Liver (tissue), 9 donors: Measurements from ENCODE around the gene PIGM. TPM values are rescaled to one million over a fixed set of nuclear protein-coding genes. Genes with fewer than 3 reads are reported as not detected.

ENCODE experiments used
- DNase-seq: peaks from one replicate; pipeline ENCODE4 v3.0.0-alpha.2; 2017; ENCODE audit warnings: low spot score
- H3K27ac ChIP-seq, 2 donors: one replicate each; pipeline ENCODE4 v1.7.0; 2013; ENCODE audit warnings: inconsistent platforms in 2 of 2, low read length in 2 of 2, control low read depth in 1 of 2, low read depth in 1 of 2, mild to moderate bottlenecking in 1 of 2
- H3K27me3 ChIP-seq, 4 donors: one replicate each; pipeline versions ENCODE4 v1.6.1 to v1.7.0; 2013; ENCODE audit warnings: low read length in 3 of 4, inconsistent platforms in 1 of 4, mild to moderate bottlenecking in 1 of 4, moderate library complexity in 1 of 4; ENCODE audit not compliant: control insufficient read depth in 4 of 4, insufficient read depth in 4 of 4
- H3K36me3 ChIP-seq, 4 donors: one replicate each; pipeline versions ENCODE4 v1.6.1 to v1.7.0; 2013; ENCODE audit warnings: low read length in 3 of 4, mild to moderate bottlenecking in 3 of 4, low read depth in 1 of 4, moderate library complexity in 1 of 4; ENCODE audit not compliant: control insufficient read depth in 4 of 4, insufficient read depth in 3 of 4
- H3K4me1 ChIP-seq, 4 donors: one replicate each; pipeline versions ENCODE4 v1.6.1 to v1.7.0; 2013; ENCODE audit warnings: low read length in 3 of 4, mild to moderate bottlenecking in 3 of 4, moderate library complexity in 1 of 4; ENCODE audit not compliant: control insufficient read depth in 4 of 4, insufficient read depth in 4 of 4
- H3K4me3 ChIP-seq, 3 donors: one replicate each; pipeline versions ENCODE4 v1.6.1 to v1.7.0; 2013; ENCODE audit warnings: low read length in 3 of 3, control low read depth in 1 of 3, low read depth in 1 of 3, mild to moderate bottlenecking in 1 of 3
- H3K9ac ChIP-seq, 2 donors: one replicate each; pipeline ENCODE4 v1.7.0; 2013; ENCODE audit warnings: low read length in 2 of 2, mild to moderate bottlenecking in 2 of 2, moderate library complexity in 2 of 2, control low read depth in 1 of 2, low read depth in 1 of 2
- H3K9me3 ChIP-seq, 4 donors: one replicate each; pipeline versions ENCODE4 v1.6.1 to v1.7.0; 2013; ENCODE audit warnings: low read length in 3 of 4; ENCODE audit not compliant: control insufficient read depth in 4 of 4
- ATF3 ChIP-seq: IDR thresholded peaks from 2 replicates; pipeline ENCODE4 v1.6.1; 2016; ENCODE audit warnings: antibody characterized with exemption
- FOXA1 ChIP-seq: IDR thresholded peaks from 2 replicates; pipeline ENCODE4 v1.6.1; 2016; ENCODE audit warnings: antibody characterized with exemption
- GABPA ChIP-seq, 2 donors: IDR thresholded peaks in 1 of 2; conservative IDR thresholded peaks in 1 of 2; 2 replicates each; pipeline ENCODE4 v1.6.1; 2016; ENCODE audit warnings: antibody characterized with exemption in 2 of 2, mild to moderate bottlenecking in 1 of 2, moderate library complexity in 1 of 2
- HNF4A ChIP-seq, 2 donors: conservative IDR thresholded peaks; 2 replicates each; pipeline ENCODE4 v1.6.1; 2016; ENCODE audit warnings: antibody characterized with exemption in 2 of 2, mild to moderate bottlenecking in 2 of 2
- HNF4G ChIP-seq: IDR thresholded peaks from 2 replicates; pipeline ENCODE4 v1.6.1; 2016; ENCODE audit warnings: antibody characterized with exemption
- JUND ChIP-seq, 2 donors: IDR thresholded peaks; 2 replicates each; pipeline ENCODE4 v1.6.1; 2016; ENCODE audit warnings: antibody characterized with exemption in 2 of 2
- MAX ChIP-seq: IDR thresholded peaks from 2 replicates; pipeline ENCODE4 v1.6.1; 2016; ENCODE audit warnings: antibody characterized with exemption
- NR2F2 ChIP-seq: IDR thresholded peaks from 2 replicates; pipeline ENCODE4 v1.6.1; 2016; ENCODE audit warnings: antibody characterized with exemption
- RAD21 ChIP-seq, 2 donors: IDR thresholded peaks; 2 replicates each; pipeline ENCODE4 v1.6.1; 2016; ENCODE audit warnings: antibody characterized with exemption in 2 of 2, mild to moderate bottlenecking in 2 of 2
- REST ChIP-seq: IDR thresholded peaks from 2 replicates; pipeline ENCODE4 v1.6.1; 2016; ENCODE audit warnings: antibody characterized with exemption, mild to moderate bottlenecking
- RXRA ChIP-seq, 2 donors: IDR thresholded peaks; 2 replicates each; pipeline ENCODE4 v1.6.1; 2017 to 2018; ENCODE audit warnings: antibody characterized with exemption in 2 of 2, mild to moderate bottlenecking in 1 of 2
- SP1 ChIP-seq: IDR thresholded peaks from 2 replicates; pipeline ENCODE4 v1.6.1; 2018; ENCODE audit warnings: antibody characterized with exemption, mild to moderate bottlenecking
- TAF1 ChIP-seq: conservative IDR thresholded peaks from 2 replicates; pipeline ENCODE4 v1.6.1; 2016; ENCODE audit warnings: antibody characterized with exemption, mild to moderate bottlenecking
- YY1 ChIP-seq: IDR thresholded peaks from 2 replicates; pipeline ENCODE4 v1.6.1; 2016; ENCODE audit warnings: antibody characterized with exemption, mild to moderate bottlenecking
- ZBTB33 ChIP-seq: IDR thresholded peaks from 2 replicates; pipeline ENCODE4 v1.6.1; 2016; ENCODE audit warnings: antibody characterized with exemption
- WGBS: extraction: QIAGEN DNeasy Blood & Tissue Kit; methylation state at CpG from one replicate; pipeline ENCODE4 v1.1.7; 2013; 5-methylcytosine and 5-hydroxymethylcytosine counted together
- polyA plus RNA-seq, 2 donors: library from polyadenylated mRNA; stranded (reverse) in 1 of 2; unstranded in 1 of 2; fragments of 200-250 nt in 1 of 2; fragments of >200 nt in 1 of 2; fragmentation: Nextera tagmentation in 1 of 2; extraction: Ambion mirVana in 1 of 2; gene quantifications; one replicate each; pipeline versions ENCODE4 v1.2.1 to v1.2.3, GENCODE V29; 2013 to 2015
- total RNA-seq, 2 donors: library from RNA; depleted of rRNA; stranded (reverse); fragments of >200 nt; gene quantifications; one replicate each; pipeline ENCODE4 v1.2.3, GENCODE V29; 2014
- donor health status: healthy.
- donor health status: healthy.
- donor health status: healthy.
- donor health status: healthy.
- donor health status: healthy.

The PIGM gene
- total and polyA plus RNA-seq, 4 donors = 2.9 to 4.2 (median 3.6) TPM

GRCh38 chr1:160058087-160058486 lies 26.3 kb upstream of the PIGM start:
- 47% methylated on average over 2 of the region's 2 CpGs for WGBS
- no peak for TF ChIP-seq RXRA (IDR thresholded peaks at IDR 0.05)
- no peak for TF ChIP-seq HNF4A (conservative IDR thresholded peaks at IDR 0.05)
- no peak for TF ChIP-seq NR2F2
- no peak for TF ChIP-seq SP1
- no peak for TF ChIP-seq HNF4G
- TF ChIP-seq RAD21 (IDR thresholded peaks at IDR 0.05) = peak; percentile 16 to 33

GRCh38 chr1:160056648-160057169 lies 24.9 kb upstream of the PIGM start:
- DNase-seq = no peak
- H3K36me3 ChIP-seq = no peaks in the 10 kb centered on the region
- no peak overlapping the region for H3K27ac ChIP-seq
- no peak overlapping the region for H3K4me3 ChIP-seq
- no peaks in the 10 kb centered on the region for H3K9me3 ChIP-seq
- WGBS = 72% methylated on average over 1 of the region's 1 CpG
- no peak overlapping the region for H3K9ac ChIP-seq
- no peaks in the 10 kb centered on the region for H3K27me3 ChIP-seq
- H3K4me1 ChIP-seq = no peaks in the 10 kb centered on the region
- no peak for TF ChIP-seq HNF4G
- no peak for TF ChIP-seq TAF1
- TF ChIP-seq MAX = no peak
- no peak for TF ChIP-seq ZBTB33
- TF ChIP-seq YY1 = no peak
- no peak for TF ChIP-seq JUND (IDR thresholded peaks at IDR 0.05)
- TF ChIP-seq RAD21 (IDR thresholded peaks at IDR 0.05) = no peak

More at GRCh38 chr1:160058087-160058486, 26.3 kb upstream of the PIGM start:
- Histone ChIP-seq H3K4me1 (no peaks in the 10 kb centered on the region), H3K9ac (no peak overlapping the region), H3K4me3 (no peak overlapping the region), H3K27me3 (no peaks in the 10 kb centered on the region), H3K36me3 (no peaks in the 10 kb centered on the region), H3K27ac (no peak overlapping the region), H3K9me3 (no peaks in the 10 kb centered on the region)
- no peak for DNase-seq

GRCh38 chr1:160053548-160054365 lies 22.0 kb upstream of the PIGM start:
- Histone ChIP-seq H3K27me3 (no peaks in the 10 kb centered on the region), H3K9ac (no peak overlapping the region), H3K9me3 (no peaks in the 10 kb centered on the region), H3K4me3 (no peak overlapping the region), H3K27ac (no peak overlapping the region), H3K36me3 (no peaks in the 10 kb centered on the region), H3K4me1 (no peaks in the 10 kb centered on the region)
- DNase-seq = no peak
- 58% methylated on average over 7 of the region's 7 CpGs for WGBS
- no peak for TF ChIP-seq RXRA (IDR thresholded peaks at IDR 0.05)
- no peak for TF ChIP-seq SP1
- no peak for TF ChIP-seq MAX
- no peak for TF ChIP-seq HNF4G
- no peak for TF ChIP-seq GABPA (IDR thresholded peaks at IDR 0.05 in 1 of 2, conservative IDR thresholded peaks at IDR 0.05 in 1 of 2)
- TF ChIP-seq YY1 = no peak
- no peak for TF ChIP-seq ZBTB33
- TF ChIP-seq JUND (IDR thresholded peaks at IDR 0.05) = no peak
- no peak for TF ChIP-seq ATF3
- no peak for TF ChIP-seq REST
- TF ChIP-seq FOXA1 = no peak
- no peak for TF ChIP-seq HNF4A (conservative IDR thresholded peaks at IDR 0.05)
- no peak for TF ChIP-seq TAF1
- TF ChIP-seq RAD21 (IDR thresholded peaks at IDR 0.05) = no peak
